ENCODE data around the gene NLRP14.

NLRP14 gene

GRCh38 chr11:7116370-7116769 lies 96.1 kb downstream of the NLRP14 start:
- Histone ChIP-seq H3K27me3 (ENCODE audit: insufficient read depth, low read length, poor library complexity, severe bottlenecking) (no peaks in the 10 kb centered on the region), H3K9me2 (replicated peaks; ENCODE audit: low read depth, low read length) (no peaks in the 10 kb centered on the region), H3K4me1 (ENCODE audit: insufficient read depth, low read length, poor library complexity, severe bottlenecking) (no peaks in the 10 kb centered on the region), H2AFZ (ENCODE audit: low read length) (no peak overlapping the region), H4K20me1 (ENCODE audit: insufficient read depth, low read length, poor library complexity, severe bottlenecking) (no peaks in the 10 kb centered on the region), H3K36me3 (ENCODE audit: insufficient read depth, low read length) (no peaks in the 10 kb centered on the region), H3K79me2 (ENCODE audit: insufficient read depth, low read length) (no peaks in the 10 kb centered on the region), H3K4me3 (ENCODE audit: low read length, poor library complexity, severe bottlenecking) (no peak overlapping the region), H3K4me2 (ENCODE audit: low read depth, low read length, poor library complexity, severe bottlenecking) (no peak overlapping the region), H3K9ac (ENCODE audit: low read depth, low read length, poor library complexity, severe bottlenecking) (no peak overlapping the region), H3K9me3 (ENCODE audit: insufficient read depth, low read depth, low read length) (no peaks in the 10 kb centered on the region), H3F3A (ENCODE audit: low read depth) (no peaks in the 10 kb centered on the region)
- TF ChIP-seq CTCF (conservative IDR thresholded peaks at IDR 0.05; ENCODE audit: low read length) (no peak), EZH2phosphoT487 (IDR thresholded peaks at IDR 0.05; ENCODE audit: borderline replicate concordance) (no peak)

All from Loucy (cell line).